Esophagus muscularis mucosa (tissue), 4 donors: ENCODE measurements around the gene CDCP2. TPM values are rescaled to one million over a fixed set of nuclear protein-coding genes. Genes with fewer than 3 reads are reported as not detected.
"Not testable (repeated sequence)": the region's sequence is repeated elsewhere in the genome, so short reads cannot be mapped to it uniquely, and the experiment has no call there.

Source experiments
- DNase-seq: peaks from one replicate; pipeline ENCODE4 v3.0.0-alpha.2; 2017; ENCODE audit errors: extremely low spot score
- H3K27ac ChIP-seq, 4 donors: fragments of 200-600 bp; sonication (generic); replicated peaks in 1 of 4; 1 replicate in 3 of 4; 2 replicates in 1 of 4; pipeline ENCODE4 v1.5.1; 2016 to 2019; ENCODE audit warnings: mild to moderate bottlenecking in 1 of 4
- H3K27me3 ChIP-seq, 4 donors: fragments of 200-600 bp; sonication (generic); one replicate each; pipeline versions ENCODE4 v1.5.1 to v1.6.0; 2016 to 2019
- H3K36me3 ChIP-seq, 4 donors: fragments of 200-600 bp; sonication (generic); one replicate each; pipeline ENCODE4 v1.5.1; 2016 to 2019
- H3K4me1 ChIP-seq, 4 donors: fragments of 200-600 bp; sonication (generic); one replicate each; pipeline ENCODE4 v1.5.1; 2016 to 2019
- H3K4me3 ChIP-seq, 4 donors: fragments of 200-600 bp; sonication (generic); 1 replicate in 2 of 4; 2 replicates in 2 of 4; pipeline ENCODE4 v1.5.1; 2016 to 2019; ENCODE audit warnings: mild to moderate bottlenecking in 4 of 4, moderate library complexity in 1 of 4
- H3K9me3 ChIP-seq, 4 donors: fragments of 200-600 bp; sonication (generic); 1 replicate in 3 of 4; 2 replicates in 1 of 4; pipeline ENCODE4 v1.5.1; 2016 to 2019
- CTCF ChIP-seq, 3 experiments: fragments of 200-600 bp in 2 of 3; fragments of 450-650 bp in 1 of 3; sonication (generic) in 2 of 3; IDR thresholded peaks; one replicate each; pipeline ENCODE4 v1.5.1; 2017 to 2019; ENCODE audit warnings: antibody characterized with exemption in 3 of 3, mild to moderate bottlenecking in 2 of 3, moderate library complexity in 1 of 3
- EP300 ChIP-seq: sonication (generic); formaldehyde crosslinking; IDR thresholded peaks from one replicate; pipeline ENCODE4 v1.6.1; 2017; ENCODE audit warnings: antibody characterized with exemption
- POLR2A ChIP-seq: fragments of 450-650 bp; IDR thresholded peaks from one replicate; pipeline ENCODE4 v1.6.1; 2017; ENCODE audit warnings: antibody characterized with exemption, moderate library complexity, mild to moderate bottlenecking, low read depth
- POLR2AphosphoS5 ChIP-seq, 2 donors: sonication (generic); formaldehyde crosslinking; IDR thresholded peaks; one replicate each; pipeline ENCODE4 v1.6.1; 2017; ENCODE audit warnings: antibody characterized with exemption in 2 of 2
- WGBS: methylation state at CpG from one replicate; pipeline ENCODE4 v1.1.5; 2018; 5-methylcytosine and 5-hydroxymethylcytosine counted together
- intact Hi-C: fragments of 100-400 bp; cut with DNase I; formaldehyde crosslinking; loops from one replicate; pipeline ENCODE4 v1.15.1; 2023
- total RNA-seq, 4 donors: library from RNA; depleted of rRNA; stranded (reverse); fragments of >200 nt; gene quantifications; one replicate each; pipeline versions ENCODE4 v1.1.0 to v1.2.1, GENCODE V29; 2016

The CDCP2 gene
- total RNA-seq, 4 donors from 2014 or later: 0.26 to 0.40 (median 0.33) TPM; not detected in 1

- no peak for DNase-seq
- WGBS: 68% methylated on average over 7 of the region's 7 CpGs
- Histone ChIP-seq H3K27me3 (no peaks in the 10 kb centered on the region), H3K9me3 (no peaks in the 10 kb centered on the region), H3K4me3 (no peak overlapping the region), H3K36me3 (peaks cover 7 to 16% (median 11%) of the 10 kb centered on the region in 4 donors), H3K4me1 (peaks cover 0 to 6% (median 2%) of the 10 kb centered on the region in 4 donors), H3K27ac (no peak overlapping the region)
- intact Hi-C loops: no loop called here
- TF ChIP-seq POLR2A: no peak
- no peak for TF ChIP-seq CTCF (IDR thresholded peaks at IDR 0.05)
- TF ChIP-seq POLR2AphosphoS5 (IDR thresholded peaks at IDR 0.05): no peak
- no peak for TF ChIP-seq EP300
Observed at GRCh38 chr1:54096877-54097240, 55.9 kb downstream of the CDCP2 start.

- DNase-seq: no peak
- Histone ChIP-seq H3K9me3 (no peaks in the 10 kb centered on the region), H3K27me3 (no peaks in the 10 kb centered on the region), H3K36me3 (peaks cover 7 to 16% (median 10%) of the 10 kb centered on the region in 4 donors), H3K4me3 (no peak overlapping the region), H3K27ac (no peak overlapping the region), H3K4me1 (peaks cover 0 to 6% (median 2%) of the 10 kb centered on the region in 4 donors)
- TF ChIP-seq POLR2AphosphoS5 (IDR thresholded peaks at IDR 0.05): no peak
- no peak for TF ChIP-seq CTCF (IDR thresholded peaks at IDR 0.05)
- TF ChIP-seq POLR2A: no peak
- TF ChIP-seq EP300: no peak
- WGBS: 86% methylated on average over 25 of the region's 25 CpGs
- intact Hi-C loops: no loop called here
Observed at GRCh38 chr1:54096227-54096876, 56.4 kb downstream of the CDCP2 start.

GRCh38 chr1:54095546-54096226 lies 57.1 kb downstream of the CDCP2 start:
- TF ChIP-seq POLR2AphosphoS5 (IDR thresholded peaks at IDR 0.05) (peak in 1 of 2 donors; percentile 29), POLR2A (no peak), CTCF (IDR thresholded peaks at IDR 0.05) (no peak)
- 71% methylated on average over 8 of the region's 8 CpGs for WGBS

GRCh38 chr1:54094730-54095105 lies 58.1 kb downstream of the CDCP2 start:
- H3K27ac ChIP-seq, H3K27me3 ChIP-seq, H3K9me3 ChIP-seq, H3K4me1 ChIP-seq, H3K4me3 ChIP-seq, intact Hi-C loops: not testable (repeated sequence)
- peak; percentile 42 for DNase-seq
- H3K36me3 ChIP-seq: peaks cover 7 to 16% (median 11%) of the 10 kb centered on the region in 4 donors
- WGBS: 73% methylated on average over 1 of the region's 1 CpG

More at GRCh38 chr1:54095546-54096226, 57.1 kb downstream of the CDCP2 start:
- H3K27ac ChIP-seq: peak overlapping the region in 2 of 4 donors; percentile 22 to 26
- H3K4me3 ChIP-seq: no peak overlapping the region
- H3K27me3 ChIP-seq: no peaks in the 10 kb centered on the region
- H3K36me3 ChIP-seq: peaks cover 7 to 16% (median 10%) of the 10 kb centered on the region in 4 donors
- intact Hi-C loops: no loop called here
- no peak for DNase-seq
- H3K9me3 ChIP-seq: no peaks in the 10 kb centered on the region
- H3K4me1 ChIP-seq: peaks cover 0 to 6% (median 2%) of the 10 kb centered on the region in 4 donors

- no peak for TF ChIP-seq POLR2A
- TF ChIP-seq CTCF (IDR thresholded peaks at IDR 0.05): no peak
- TF ChIP-seq EP300: no peak
- TF ChIP-seq POLR2AphosphoS5 (IDR thresholded peaks at IDR 0.05): no peak
- peaks cover 0 to 6% (median 2%) of the 10 kb centered on the region in 4 donors for H3K4me1 ChIP-seq
- DNase-seq: peak; percentile 85
- intact Hi-C loops: no loop called here
- no peak overlapping the region for H3K4me3 ChIP-seq
- H3K27me3 ChIP-seq: no peaks in the 10 kb centered on the region
- peaks cover 7 to 17% (median 12%) of the 10 kb centered on the region in 4 donors for H3K36me3 ChIP-seq
- WGBS: 84% methylated on average over 4 of the region's 4 CpGs
- H3K9me3 ChIP-seq: no peaks in the 10 kb centered on the region
- no peak overlapping the region for H3K27ac ChIP-seq
Observed at GRCh38 chr1:54094001-54094729, 58.6 kb downstream of the CDCP2 start.
